ENCODE data around the gene TM6SF1.
"Not testable (repeated sequence)": the region's sequence is repeated elsewhere in the genome, so short reads cannot be mapped to it uniquely, and the experiment has no call there.

TM6SF1 gene

DNA sequence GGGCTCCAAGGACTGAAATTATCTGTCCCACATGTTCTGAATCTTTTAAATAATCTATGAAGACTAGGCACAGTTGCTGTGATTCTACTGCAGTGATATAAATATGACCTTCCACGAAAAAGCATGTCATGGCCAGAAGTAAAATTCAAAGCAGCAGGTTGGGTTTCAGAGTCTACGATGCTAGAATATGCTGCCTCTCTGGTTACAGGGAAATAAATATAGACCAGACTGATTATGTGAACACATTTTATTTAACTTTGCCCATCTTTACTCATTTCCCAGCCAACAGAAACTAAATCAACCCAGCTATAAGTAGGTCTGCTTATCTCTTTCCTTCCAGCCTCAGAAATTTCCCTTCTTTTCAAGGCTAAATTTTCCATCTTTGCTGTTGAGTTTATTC is 19.9 kb upstream of the TM6SF1 start:
- no peak for TF ChIP-seq MYC (IDR thresholded peaks at IDR 0.05; ENCODE audit: low read depth, low read length)
- no peak for TF ChIP-seq POLR2A (IDR thresholded peaks at IDR 0.05; ENCODE audit: extremely low read depth, insufficient read length)
- TF ChIP-seq, protein P1, sequence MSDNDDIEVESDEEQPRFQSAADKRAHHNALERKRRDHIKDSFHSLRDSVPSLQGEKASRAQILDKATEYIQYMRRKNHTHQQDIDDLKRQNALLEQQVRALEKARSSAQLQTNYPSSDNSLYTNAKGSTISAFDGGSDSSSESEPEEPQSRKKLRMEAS (IDR thresholded peaks at IDR 0.05; ENCODE audit: low read depth, low read length): no peak
- TF ChIP-seq, protein P2, sequence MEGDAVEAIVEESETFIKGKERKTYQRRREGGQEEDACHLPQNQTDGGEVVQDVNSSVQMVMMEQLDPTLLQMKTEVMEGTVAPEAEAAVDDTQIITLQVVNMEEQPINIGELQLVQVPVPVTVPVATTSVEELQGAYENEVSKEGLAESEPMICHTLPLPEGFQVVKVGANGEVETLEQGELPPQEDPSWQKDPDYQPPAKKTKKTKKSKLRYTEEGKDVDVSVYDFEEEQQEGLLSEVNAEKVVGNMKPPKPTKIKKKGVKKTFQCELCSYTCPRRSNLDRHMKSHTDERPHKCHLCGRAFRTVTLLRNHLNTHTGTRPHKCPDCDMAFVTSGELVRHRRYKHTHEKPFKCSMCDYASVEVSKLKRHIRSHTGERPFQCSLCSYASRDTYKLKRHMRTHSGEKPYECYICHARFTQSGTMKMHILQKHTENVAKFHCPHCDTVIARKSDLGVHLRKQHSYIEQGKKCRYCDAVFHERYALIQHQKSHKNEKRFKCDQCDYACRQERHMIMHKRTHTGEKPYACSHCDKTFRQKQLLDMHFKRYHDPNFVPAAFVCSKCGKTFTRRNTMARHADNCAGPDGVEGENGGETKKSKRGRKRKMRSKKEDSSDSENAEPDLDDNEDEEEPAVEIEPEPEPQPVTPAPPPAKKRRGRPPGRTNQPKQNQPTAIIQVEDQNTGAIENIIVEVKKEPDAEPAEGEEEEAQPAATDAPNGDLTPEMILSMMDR (IDR thresholded peaks at IDR 0.05; ENCODE audit: low read depth, low read length): no peak
- DNase-seq (ENCODE audit: low read depth): no peak
- no peak overlapping the region for H3K4me3 ChIP-seq (ENCODE audit: low read depth, low read length)

DNA sequence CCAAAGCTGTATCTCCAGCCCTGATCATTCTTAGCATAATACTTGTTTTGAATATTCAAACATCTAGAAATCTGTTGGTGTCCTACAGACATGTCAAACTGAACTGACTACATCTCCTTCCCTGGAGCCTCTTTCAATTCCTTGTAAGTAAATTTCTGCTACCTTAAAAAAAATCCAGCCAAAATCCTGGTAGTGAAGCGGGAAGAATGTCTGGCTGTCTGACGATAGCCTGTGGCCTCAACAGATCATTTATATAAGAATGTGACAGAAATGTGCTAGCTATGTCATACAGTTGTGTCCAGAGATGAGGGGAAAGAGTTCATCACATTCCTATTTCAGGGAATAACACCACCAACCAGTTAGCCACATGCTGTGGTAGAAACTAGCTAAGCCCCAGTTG is 18.6 kb upstream of the TM6SF1 start:
- no peak for TF ChIP-seq POLR2A (IDR thresholded peaks at IDR 0.05; ENCODE audit: extremely low read depth, insufficient read length)
- TF ChIP-seq, protein P2 (IDR thresholded peaks at IDR 0.05; ENCODE audit: low read depth, low read length): no peak
- no peak for TF ChIP-seq MYC (IDR thresholded peaks at IDR 0.05; ENCODE audit: low read depth, low read length)
- TF ChIP-seq, protein P1 (IDR thresholded peaks at IDR 0.05; ENCODE audit: low read depth, low read length): no peak
- no peak for DNase-seq (ENCODE audit: low read depth)
- H3K4me3 ChIP-seq (ENCODE audit: low read depth, low read length): no peak overlapping the region

DNA sequence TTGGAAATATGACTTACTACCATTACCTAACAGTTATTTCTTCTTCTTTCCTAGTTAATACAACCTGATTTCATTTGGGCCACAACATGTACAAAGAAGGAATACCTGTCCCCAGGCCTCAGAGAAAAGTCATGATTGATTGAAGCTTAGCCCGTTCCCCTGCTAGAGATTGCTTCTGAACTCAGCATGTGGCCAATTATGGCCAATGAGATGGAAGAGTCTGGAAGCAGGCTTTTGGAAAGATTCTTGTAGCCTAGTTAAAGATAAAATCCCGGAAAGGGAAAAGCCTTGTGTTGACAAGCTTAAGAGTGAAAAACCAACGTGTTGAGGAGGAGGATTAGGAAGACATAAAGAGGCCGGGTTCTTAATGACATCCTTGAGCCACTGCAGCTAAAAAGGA is 17.0 kb upstream of the TM6SF1 start:
- TF ChIP-seq, protein P1 (IDR thresholded peaks at IDR 0.05; ENCODE audit: low read depth, low read length): no peak
- TF ChIP-seq MYC (IDR thresholded peaks at IDR 0.05; ENCODE audit: low read depth, low read length) (no peak), POLR2A (IDR thresholded peaks at IDR 0.05; ENCODE audit: extremely low read depth, insufficient read length) (no peak)
- TF ChIP-seq, protein P2 (IDR thresholded peaks at IDR 0.05; ENCODE audit: low read depth, low read length): no peak
- no peak overlapping the region for H3K4me3 ChIP-seq (ENCODE audit: low read depth, low read length)
- no peak for DNase-seq (ENCODE audit: low read depth)

DNA sequence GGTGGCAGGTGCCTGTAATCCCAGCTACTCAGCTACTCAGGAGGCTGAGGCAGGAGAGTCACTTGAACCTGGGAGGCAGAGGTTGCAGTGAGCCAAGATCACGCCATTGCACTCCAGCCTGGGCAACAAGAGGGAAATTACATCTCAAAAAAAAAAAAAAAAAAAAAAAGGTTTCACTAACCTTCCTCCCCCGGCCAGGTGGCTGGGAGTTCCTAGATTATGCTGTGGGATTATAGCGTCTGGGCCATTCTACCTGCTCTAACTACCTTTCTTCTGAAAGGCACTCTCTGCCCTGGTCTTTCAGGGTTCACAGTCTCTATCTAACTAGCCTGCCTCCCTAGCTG is 15.5 kb upstream of the TM6SF1 start:
- DNase-seq (ENCODE audit: low read depth); H3K4me3 ChIP-seq (ENCODE audit: low read depth, low read length): not testable (repeated sequence)

DNA sequence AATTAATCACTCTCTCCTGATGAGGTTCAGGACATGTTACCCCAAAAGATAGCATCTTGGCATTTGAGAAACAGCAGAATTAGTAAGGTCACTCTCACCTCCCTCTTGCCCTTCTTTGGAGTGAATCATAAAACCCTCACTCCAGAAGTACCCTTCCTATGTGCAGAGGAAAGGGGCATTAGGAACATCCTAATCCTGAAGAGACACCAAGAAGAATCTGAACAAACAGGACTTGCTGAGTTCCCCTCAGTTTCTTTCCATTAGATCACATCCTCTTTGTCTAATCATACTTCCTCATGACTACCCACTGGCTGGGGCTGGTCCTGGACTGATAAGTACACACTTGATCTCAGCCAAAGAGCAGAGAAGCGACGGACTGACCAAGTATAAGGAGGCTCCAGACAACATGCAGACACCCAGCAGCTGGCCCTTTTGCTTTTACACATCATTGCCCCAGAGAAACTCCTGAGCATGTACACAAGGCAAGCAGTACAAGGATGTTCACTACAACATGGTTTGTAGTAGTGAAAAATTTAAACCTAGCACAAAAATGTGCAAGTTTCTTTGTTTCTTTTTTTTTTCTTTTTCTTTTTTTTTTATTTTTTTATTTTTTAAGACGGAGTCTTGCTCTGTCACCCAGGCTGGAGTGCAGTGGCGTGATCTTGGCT is 15.0 kb upstream of the TM6SF1 start:
- H3K4me3 ChIP-seq (ENCODE audit: low read depth, low read length): no peak overlapping the region
- TF ChIP-seq MYC (IDR thresholded peaks at IDR 0.05; ENCODE audit: low read depth, low read length) (no peak), POLR2A (IDR thresholded peaks at IDR 0.05; ENCODE audit: extremely low read depth, insufficient read length) (no peak)
- TF ChIP-seq, protein P1 (IDR thresholded peaks at IDR 0.05; ENCODE audit: low read depth, low read length): no peak
- TF ChIP-seq, protein P2 (IDR thresholded peaks at IDR 0.05; ENCODE audit: low read depth, low read length): no peak
- DNase-seq (ENCODE audit: low read depth): peak; percentile 61

DNA sequence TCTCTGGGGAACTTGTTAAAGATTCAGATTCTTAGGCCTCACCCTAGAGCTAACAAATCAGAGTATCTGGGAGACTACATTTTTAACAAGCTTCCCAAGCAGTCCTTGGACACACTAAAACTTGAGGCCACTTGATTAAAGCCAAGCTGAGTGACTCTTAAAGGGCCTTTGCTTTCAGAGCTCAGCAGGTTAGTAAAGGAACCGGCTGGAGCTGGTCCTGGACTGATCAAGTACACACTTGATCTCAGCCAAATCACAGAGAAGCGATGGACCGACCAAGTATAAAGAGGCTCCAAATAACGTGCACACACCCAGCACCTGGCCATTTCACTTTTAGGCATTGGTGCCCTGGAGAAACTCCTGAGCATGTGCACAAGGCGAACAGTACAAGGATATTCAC is 12.9 kb upstream of the TM6SF1 start:
- TF ChIP-seq POLR2A (IDR thresholded peaks at IDR 0.05; ENCODE audit: extremely low read depth, insufficient read length): no peak
- TF ChIP-seq, protein P1 (IDR thresholded peaks at IDR 0.05; ENCODE audit: low read depth, low read length): no peak
- TF ChIP-seq, protein P2 (IDR thresholded peaks at IDR 0.05; ENCODE audit: low read depth, low read length): no peak
- no peak for TF ChIP-seq MYC (IDR thresholded peaks at IDR 0.05; ENCODE audit: low read depth, low read length)
- no peak overlapping the region for H3K4me3 ChIP-seq (ENCODE audit: low read depth, low read length)
- no peak for DNase-seq (ENCODE audit: low read depth)
